Panc1 (cell line): Measurements from ENCODE around the gene BORCS8. TPM values are rescaled to one million over a fixed set of nuclear protein-coding genes. Genes with fewer than 3 reads are reported as not detected.

Experiments
- ATAC-seq: fragments of 200-7000 bp; cut with Tn5 transposase; 2 replicates; pipeline ENCODE4 v1.9.1; 2020; ENCODE audit warnings: mild to moderate bottlenecking, moderate library complexity
- BruUV-seq: library from RNA; stranded (reverse); fragments of 400-500 nt; replicated peaks from 2 replicates; lab custom pipeline; 2021; lab: Mats Ljungman, UMichigan
- CTCF ChIA-PET: fragments of 300-600 bp; sonication (Branson Sonifier 250); formaldehyde crosslinking; loops from one replicate; lab custom pipeline; 2022; ENCODE audit warnings: antibody characterized with exemption; lab: Charles Lee
- POLR2A ChIA-PET: fragments of 300-600 bp; sonication (Branson Sonifier 250); formaldehyde crosslinking; loops from one replicate; lab custom pipeline; 2022; ENCODE audit warnings: antibody characterized with exemption; lab: Charles Lee
- DNase-seq: peaks from one replicate; pipeline ENCODE4 v3.0.0-alpha.2; 2010; ENCODE audit warnings: low read depth, low spot score
- H3K27ac ChIP-seq: 2 replicates; pipeline ENCODE4 v1.5.1; 2011; ENCODE audit warnings: mild to moderate bottlenecking, low read length, inconsistent platforms
- H3K27me3 ChIP-seq: fragments of 200-500 bp; sonication (Bioruptor generic); 2 replicates; pipeline ENCODE4 v1.6.0; 2014; ENCODE audit warnings: low read length, inconsistent platforms; ENCODE audit not compliant: control insufficient read depth, insufficient read depth
- H3K36me3 ChIP-seq: fragments of 200-500 bp; sonication (Bioruptor generic); 2 replicates; pipeline ENCODE4 v1.5.1; 2014; ENCODE audit warnings: inconsistent platforms, mild to moderate bottlenecking, low read length, moderate library complexity; ENCODE audit not compliant: control insufficient read depth, insufficient read depth
- H3K4me1 ChIP-seq: 2 replicates; pipeline ENCODE4 v1.5.1; 2011; ENCODE audit warnings: inconsistent platforms, mild to moderate bottlenecking, low read length, moderate library complexity; ENCODE audit not compliant: control insufficient read depth, insufficient read depth
- H3K4me3 ChIP-seq, 2 experiments: 2 replicates each; pipeline ENCODE4 v1.5.1; 2011 to 2012; ENCODE audit warnings: low read depth in 2 of 2, low read length in 2 of 2, mild to moderate bottlenecking in 2 of 2, inconsistent platforms in 1 of 2, moderate library complexity in 1 of 2
- H3K9me3 ChIP-seq: fragments of 200-500 bp; sonication (Bioruptor generic); 2 replicates; pipeline ENCODE4 v1.5.1; 2014; ENCODE audit warnings: low read depth, mild to moderate bottlenecking, inconsistent platforms, low read length, moderate library complexity; ENCODE audit not compliant: control insufficient read depth, insufficient read depth
- CTCF ChIP-seq: fragments of 450-650 bp; IDR thresholded peaks from 2 replicates; pipeline ENCODE4 v1.5.1; 2017; ENCODE audit warnings: mild to moderate bottlenecking
- POLR2AphosphoS5 ChIP-seq: IDR thresholded peaks from 2 replicates; pipeline ENCODE4 v1.6.1; 2012; ENCODE audit warnings: mild to moderate bottlenecking, low read depth, low read length, moderate library complexity
- REST ChIP-seq, 2 experiments: IDR thresholded peaks; 2 replicates each; pipeline ENCODE4 v1.6.1; 2011 to 2012; ENCODE audit warnings: low read depth in 2 of 2, control low read depth in 1 of 2, low read length in 1 of 2, mild to moderate bottlenecking in 1 of 2, moderate library complexity in 1 of 2; ENCODE audit not compliant: insufficient read depth in 1 of 2
- SIN3A ChIP-seq: IDR thresholded peaks from 2 replicates; pipeline ENCODE4 v1.6.1; 2012; ENCODE audit warnings: low read depth, mild to moderate bottlenecking, low read length, moderate library complexity, borderline replicate concordance; ENCODE audit not compliant: insufficient read depth
- TCF7L2 ChIP-seq: IDR thresholded peaks from 2 replicates; pipeline ENCODE4 v1.6.1; 2011; ENCODE audit warnings: mild to moderate bottlenecking, low read depth, low read length, inconsistent platforms
- in situ Hi-C: cut with HindIII; loops from 2 replicates; pipeline ENCODE4 v1.10.0; 2016; ENCODE audit warnings: low sequenced_read_pairs, low pct_unique_long_range_greater_than_20kb
- intact Hi-C: fragments of 100-400 bp; cut with micrococcal nuclease; formaldehyde crosslinking; loops from one replicate; pipeline ENCODE4 v1.10.0; 2022; ENCODE audit not compliant: unreplicated experiment
- total RNA-seq: library from RNA; stranded (reverse); gene quantifications from one replicate; pipeline ENCODE4 v1.2.1, GENCODE V29; 2021; ENCODE audit not compliant: unreplicated experiment

Gene BORCS8
- total RNA-seq, 1 experiment from 2014 or later, result 37.8 TPM

- ChIA-PET CTCF (no interaction called here), POLR2A (no interaction called here)
- in situ Hi-C loops (no loop called here), intact Hi-C loops (no loop called here)
- H3K27ac ChIP-seq, result no peak overlapping the region
- ATAC-seq (no peak), DNase-seq (no peak)
- no peaks in the 10 kb centered on the region; the same call in 1 of the 2 replicates for H3K36me3 ChIP-seq
- H3K27me3 ChIP-seq, result no peaks in the 10 kb centered on the region
- BruUV-seq, result no TSS peak
- no peak overlapping the region for H3K4me3 ChIP-seq
- H3K9me3 ChIP-seq, result no peaks in the 10 kb centered on the region
- TF ChIP-seq POLR2AphosphoS5, result no peak
- TF ChIP-seq CTCF, result no peak
- TF ChIP-seq REST (IDR thresholded peaks at IDR 0.05; ENCODE audit: insufficient read depth in 1 of 2, low read depth in 2 of 2, low read length in 1 of 2), result no peak
- no peak for TF ChIP-seq TCF7L2
- TF ChIP-seq SIN3A, result no peak
- no peaks in the 10 kb centered on the region for H3K4me1 ChIP-seq
Measured at GRCh38 chr19:19207637-19208572, 16.0 kb upstream of the BORCS8 start.

- H3K27ac ChIP-seq, result no peak overlapping the region
- DNase-seq, result no peak
- H3K36me3 ChIP-seq, result peaks cover 3% of the 10 kb centered on the region; the same call in 1 of the 2 replicates
- H3K9me3 ChIP-seq, result no peaks in the 10 kb centered on the region
- in situ Hi-C loops (no loop called here), intact Hi-C loops (no loop called here)
- ATAC-seq, result no peak
- peaks cover 5% of the 10 kb centered on the region for H3K4me1 ChIP-seq
- H3K27me3 ChIP-seq, result no peaks in the 10 kb centered on the region
- no TSS peak for BruUV-seq
- POLR2A ChIA-PET, result no interaction called here
- CTCF ChIA-PET, result no interaction called here
- no peak overlapping the region for H3K4me3 ChIP-seq
- TF ChIP-seq SIN3A (no peak), POLR2AphosphoS5 (no peak), TCF7L2 (no peak), CTCF (no peak), REST (IDR thresholded peaks at IDR 0.05; ENCODE audit: insufficient read depth in 1 of 2, low read depth in 2 of 2, low read length in 1 of 2) (no peak)
Measured at GRCh38 chr19:19206938-19207337, 15.0 kb upstream of the BORCS8 start.
